WERI-Rb-1 (cell line): ENCODE results near the gene ZNF407.

Experiments
- DNase-seq: peaks from one replicate; pipeline ENCODE4 v3.0.0-alpha.2; 2020
- H3K27ac ChIP-seq: fragments of 250-450 bp; sonication (Bioruptor Pico); 2 replicates; pipeline ENCODE4 v1.5.1; 2020; ENCODE audit warnings: mild to moderate bottlenecking, moderate library complexity
- H3K27me3 ChIP-seq: fragments of 250-450 bp; sonication (Bioruptor Pico); 2 replicates; pipeline ENCODE4 v1.5.1; 2021; ENCODE audit warnings: mild to moderate bottlenecking, low read depth, moderate library complexity; ENCODE audit not compliant: insufficient read depth, severe bottlenecking
- H3K36me3 ChIP-seq: fragments of 250-450 bp; sonication (Bioruptor Pico); 2 replicates; pipeline ENCODE4 v1.5.1; 2020; ENCODE audit warnings: mild to moderate bottlenecking, moderate library complexity
- H3K4me3 ChIP-seq: 2 replicates; pipeline ENCODE4 v1.5.1; 2011; ENCODE audit warnings: low read depth, mild to moderate bottlenecking, control low read depth, low read length
- H3K9me3 ChIP-seq: fragments of 250-450 bp; sonication (Bioruptor Pico); 2 replicates; pipeline ENCODE4 v1.5.1; 2021; ENCODE audit warnings: mild to moderate bottlenecking, moderate library complexity; ENCODE audit not compliant: severe bottlenecking
- CTCF ChIP-seq: IDR thresholded peaks from 2 replicates; pipeline ENCODE4 v1.5.1; 2011; ENCODE audit warnings: low read depth, mild to moderate bottlenecking, control low read depth, inconsistent platforms, low read length

Gene ZNF407

GRCh38 chr18:75074196-75075015 is 476.7 kb downstream of the ZNF407 start:
- Histone ChIP-seq H3K27ac (no peak overlapping the region), H3K9me3 (peaks cover 10% of the 10 kb centered on the region), H3K27me3 (no peaks in the 10 kb centered on the region), H3K4me3 (no peak overlapping the region), H3K36me3 (no peaks in the 10 kb centered on the region)
- DNase-seq, result no peak
- no peak for TF ChIP-seq CTCF

- no peak for DNase-seq
- Histone ChIP-seq H3K27ac (no peak overlapping the region), H3K27me3 (no peaks in the 10 kb centered on the region), H3K36me3 (no peaks in the 10 kb centered on the region), H3K9me3 (peaks cover 10% of the 10 kb centered on the region), H3K4me3 (no peak overlapping the region)
- TF ChIP-seq CTCF, result no peak
Measured at GRCh38 chr18:75075016-75075305, 477.3 kb downstream of the ZNF407 start.

DNA sequence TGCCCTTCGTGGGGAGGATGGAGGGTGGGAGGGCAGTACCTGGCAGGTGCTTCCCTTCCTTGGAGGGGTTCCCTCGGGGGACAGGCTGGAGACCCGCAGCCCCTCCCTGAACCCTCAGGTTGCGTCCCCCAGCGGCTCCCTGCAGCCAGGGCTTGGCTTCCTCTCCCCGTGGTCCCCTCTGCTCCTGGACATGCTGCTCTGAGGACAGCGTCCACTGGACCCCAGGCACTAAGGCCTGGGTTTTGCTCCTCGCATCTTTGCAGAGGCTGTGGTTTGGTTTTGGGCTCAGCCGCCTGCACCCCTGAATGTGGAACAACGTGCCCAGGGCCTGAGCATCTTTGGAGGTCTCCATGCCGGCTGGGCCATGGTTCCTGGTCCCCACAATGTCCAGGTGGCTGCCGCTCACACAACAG is 477.8 kb downstream of the ZNF407 start:
- Histone ChIP-seq H3K27ac (no peak overlapping the region), H3K36me3 (no peaks in the 10 kb centered on the region), H3K27me3 (no peaks in the 10 kb centered on the region), H3K9me3 (peaks cover 10% of the 10 kb centered on the region), H3K4me3 (no peak overlapping the region)
- no peak for DNase-seq
- no peak for TF ChIP-seq CTCF

- TF ChIP-seq CTCF, result no peak
- Histone ChIP-seq H3K9me3 (peaks cover 10% of the 10 kb centered on the region), H3K27me3 (no peaks in the 10 kb centered on the region), H3K36me3 (no peaks in the 10 kb centered on the region), H3K27ac (no peak overlapping the region), H3K4me3 (no peak overlapping the region)
- DNase-seq, result no peak
Measured at GRCh38 chr18:75076286-75076685, 478.6 kb downstream of the ZNF407 start.

DNA sequence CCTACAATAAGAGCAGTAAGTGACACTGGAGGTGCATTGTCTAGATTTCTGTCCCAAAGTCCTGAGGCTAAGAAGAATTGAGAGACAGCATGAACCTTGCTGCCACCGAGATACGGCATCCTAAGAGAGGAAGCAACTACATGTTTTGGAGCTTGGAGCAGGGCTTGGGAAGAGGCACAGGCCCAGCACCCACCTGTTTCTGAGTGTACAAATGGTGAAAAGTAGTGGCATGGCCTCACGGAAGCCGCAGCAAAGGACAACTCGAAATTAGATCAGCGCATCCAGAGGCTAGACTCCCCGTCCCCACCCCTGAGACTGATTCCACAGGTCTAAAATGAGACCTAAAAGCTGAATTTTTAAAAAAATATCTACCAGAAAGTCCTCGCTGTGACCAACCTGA is 483.8 kb downstream of the ZNF407 start:
- H3K27me3 ChIP-seq, result no peaks in the 10 kb centered on the region
- H3K9me3 ChIP-seq, result peaks cover 11% of the 10 kb centered on the region
- H3K4me3 ChIP-seq, result no peak overlapping the region
- H3K36me3 ChIP-seq, result no peaks in the 10 kb centered on the region
- H3K27ac ChIP-seq, result no peak overlapping the region
- no peak for DNase-seq
- no peak for TF ChIP-seq CTCF

DNA sequence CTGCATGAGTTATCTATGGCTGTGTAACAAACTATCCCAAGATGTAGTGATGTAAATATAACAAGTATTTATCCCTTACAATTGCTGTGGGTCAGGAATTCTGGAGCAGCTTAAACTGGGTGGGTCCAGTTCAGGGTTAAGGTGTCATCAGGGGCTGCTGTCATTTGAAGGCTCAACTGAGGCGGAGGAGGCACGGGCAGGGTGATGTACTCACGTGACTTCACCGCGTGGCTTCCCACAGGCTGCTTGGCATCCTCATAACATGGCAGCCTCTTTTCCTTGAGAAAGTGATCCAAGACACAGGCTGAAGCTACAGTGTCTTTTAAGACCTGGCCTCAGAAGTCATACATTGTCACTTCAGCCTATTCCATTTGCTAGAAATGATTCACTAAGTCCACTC is 485.5 kb downstream of the ZNF407 start:
- H3K36me3 ChIP-seq, result no peaks in the 10 kb centered on the region
- no peak for DNase-seq
- TF ChIP-seq CTCF, result no peak

More for the DNA sequence above, 485.5 kb downstream of the ZNF407 start:
- Histone ChIP-seq H3K27ac (no peak overlapping the region), H3K9me3 (peaks cover 5% of the 10 kb centered on the region), H3K4me3 (no peak overlapping the region), H3K27me3 (no peaks in the 10 kb centered on the region)
